ENCODE data around the gene SHISAL2A. TPM values are rescaled to one million over a fixed set of nuclear protein-coding genes. Genes with fewer than 3 reads are reported as not detected.

SHISAL2A gene
- total RNA-seq, 1 donor from 2014 or later, result not detected

DNA sequence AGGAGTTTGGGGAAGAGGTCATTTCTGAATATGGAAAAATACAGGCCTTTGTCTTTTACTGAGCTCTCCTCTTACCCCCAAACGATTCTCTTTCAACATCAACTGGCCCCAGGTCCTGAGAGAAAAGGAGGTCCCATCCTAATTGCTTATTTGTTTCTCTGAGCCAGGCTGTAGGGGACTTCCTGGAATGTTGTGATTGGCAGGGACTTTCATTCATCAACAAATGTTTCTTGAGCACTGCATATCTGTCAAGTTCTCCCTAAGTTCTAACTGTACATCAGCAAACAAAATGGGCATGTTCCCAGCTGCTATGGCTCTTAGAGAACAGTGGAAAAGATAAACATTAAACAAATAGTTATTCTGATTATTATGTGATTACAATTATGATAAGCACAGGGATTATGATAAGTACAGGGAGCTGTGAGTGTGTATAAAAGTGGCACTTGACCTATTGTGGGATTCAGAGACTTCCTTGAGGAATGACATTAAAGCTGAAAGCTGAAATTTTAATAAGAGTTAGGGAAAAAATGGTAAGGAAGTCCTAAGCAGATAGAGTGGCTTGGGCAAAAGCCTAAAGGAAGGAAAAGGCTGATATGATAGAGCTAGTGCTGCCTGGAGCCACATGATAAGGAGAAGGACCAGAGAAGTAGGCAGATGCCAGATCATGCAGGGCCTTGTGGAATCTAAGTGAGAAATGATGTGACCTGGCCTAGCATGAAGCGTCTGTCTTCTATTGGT lies 19.2 kb upstream of the SHISAL2A start:
- H4K20me1 ChIP-seq (ENCODE audit: insufficient read depth, low read length), result no peaks in the 10 kb centered on the region
- peaks cover 16% of the 10 kb centered on the region for H3K27me3 Mint-ChIP-seq (ENCODE audit: low read depth, unreplicated experiment)
- H3K9ac ChIP-seq (ENCODE audit: low read length), result no peak overlapping the region
- FAIRE-seq (no peak), DNase-seq (ENCODE audit: low read depth) (no peak)
- no peak overlapping the region for H3K27ac Mint-ChIP-seq (ENCODE audit: unreplicated experiment)
- no peaks in the 10 kb centered on the region for H3K36me3 Mint-ChIP-seq (ENCODE audit: low read depth, unreplicated experiment)
- no peaks in the 10 kb centered on the region for H3K9me3 Mint-ChIP-seq (ENCODE audit: unreplicated experiment)
- no peak overlapping the region for H3K27ac ChIP-seq (ENCODE audit: low read depth, low read length)
- no peaks in the 10 kb centered on the region for H3K79me2 ChIP-seq (ENCODE audit: insufficient read depth, low read length)
- H3K9me3 ChIP-seq (ENCODE audit: insufficient read depth, low read depth, low read length), result no peaks in the 10 kb centered on the region
- TF ChIP-seq EZH2 (IDR thresholded peaks at IDR 0.05; ENCODE audit: insufficient read depth, low read length), result no peak
- TF ChIP-seq, protein P1, sequence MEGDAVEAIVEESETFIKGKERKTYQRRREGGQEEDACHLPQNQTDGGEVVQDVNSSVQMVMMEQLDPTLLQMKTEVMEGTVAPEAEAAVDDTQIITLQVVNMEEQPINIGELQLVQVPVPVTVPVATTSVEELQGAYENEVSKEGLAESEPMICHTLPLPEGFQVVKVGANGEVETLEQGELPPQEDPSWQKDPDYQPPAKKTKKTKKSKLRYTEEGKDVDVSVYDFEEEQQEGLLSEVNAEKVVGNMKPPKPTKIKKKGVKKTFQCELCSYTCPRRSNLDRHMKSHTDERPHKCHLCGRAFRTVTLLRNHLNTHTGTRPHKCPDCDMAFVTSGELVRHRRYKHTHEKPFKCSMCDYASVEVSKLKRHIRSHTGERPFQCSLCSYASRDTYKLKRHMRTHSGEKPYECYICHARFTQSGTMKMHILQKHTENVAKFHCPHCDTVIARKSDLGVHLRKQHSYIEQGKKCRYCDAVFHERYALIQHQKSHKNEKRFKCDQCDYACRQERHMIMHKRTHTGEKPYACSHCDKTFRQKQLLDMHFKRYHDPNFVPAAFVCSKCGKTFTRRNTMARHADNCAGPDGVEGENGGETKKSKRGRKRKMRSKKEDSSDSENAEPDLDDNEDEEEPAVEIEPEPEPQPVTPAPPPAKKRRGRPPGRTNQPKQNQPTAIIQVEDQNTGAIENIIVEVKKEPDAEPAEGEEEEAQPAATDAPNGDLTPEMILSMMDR (IDR thresholded peaks at IDR 0.05; ENCODE audit: insufficient read depth, low read depth, low read length), result no peak
- no peak overlapping the region for H2AFZ ChIP-seq (ENCODE audit: low read depth, low read length)
- H3K4me3 Mint-ChIP-seq (ENCODE audit: unreplicated experiment), result no peak overlapping the region
- H3K4me3 ChIP-seq (ENCODE audit: insufficient read depth, low read depth, low read length), result no peak overlapping the region
- H3K36me3 ChIP-seq (ENCODE audit: insufficient read depth, low read length), result no peaks in the 10 kb centered on the region
- H3K4me2 ChIP-seq (ENCODE audit: low read length), result no peak overlapping the region
- H3K4me1 Mint-ChIP-seq (ENCODE audit: low read depth, unreplicated experiment), result no peaks in the 10 kb centered on the region
- no peaks in the 10 kb centered on the region for H3K4me1 ChIP-seq (ENCODE audit: insufficient read depth, low read length)
- H3K27me3 ChIP-seq (ENCODE audit: insufficient read depth, low read length), result no peaks in the 10 kb centered on the region

DNA sequence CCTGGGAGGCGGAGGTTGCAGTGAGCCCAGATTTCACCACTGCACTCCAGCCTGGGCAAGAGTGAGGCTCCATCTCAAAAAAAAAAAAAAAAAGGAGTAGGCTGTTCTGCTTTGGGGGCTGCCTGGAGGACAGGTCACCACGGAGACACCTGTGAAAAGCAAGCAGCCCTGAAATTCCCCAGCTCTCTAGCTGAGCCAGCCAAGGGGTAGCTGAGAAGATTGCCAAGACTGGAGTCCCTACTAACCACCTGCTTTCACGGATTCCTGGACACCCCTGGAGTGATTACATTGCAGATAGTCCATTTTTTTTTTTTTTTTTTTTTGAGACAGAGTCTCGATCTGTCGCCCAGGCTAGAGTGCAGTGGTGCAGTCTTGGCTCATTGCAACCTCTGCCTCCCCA lies 18.3 kb upstream of the SHISAL2A start:
- Histone ChIP-seq H3K9me3 (ENCODE audit: insufficient read depth, low read depth, low read length) (no peaks in the 10 kb centered on the region), H3K79me2 (ENCODE audit: insufficient read depth, low read length) (no peaks in the 10 kb centered on the region), H3K27me3 (ENCODE audit: insufficient read depth, low read length) (no peaks in the 10 kb centered on the region), H2AFZ (ENCODE audit: low read depth, low read length) (no peak overlapping the region), H3K4me2 (ENCODE audit: low read length) (no peak overlapping the region), H3K27ac (ENCODE audit: low read depth, low read length) (no peak overlapping the region), H3K4me1 (ENCODE audit: insufficient read depth, low read length) (no peaks in the 10 kb centered on the region), H3K36me3 (ENCODE audit: insufficient read depth, low read length) (no peaks in the 10 kb centered on the region), H3K4me3 (ENCODE audit: insufficient read depth, low read depth, low read length) (no peak overlapping the region), H3K9ac (ENCODE audit: low read length) (no peak overlapping the region), H4K20me1 (ENCODE audit: insufficient read depth, low read length) (no peaks in the 10 kb centered on the region)
- no peaks in the 10 kb centered on the region for H3K4me1 Mint-ChIP-seq (ENCODE audit: low read depth, unreplicated experiment)
- H3K9me3 Mint-ChIP-seq (ENCODE audit: unreplicated experiment), result no peaks in the 10 kb centered on the region
- H3K27me3 Mint-ChIP-seq (ENCODE audit: low read depth, unreplicated experiment), result peaks cover 16% of the 10 kb centered on the region
- no peaks in the 10 kb centered on the region for H3K36me3 Mint-ChIP-seq (ENCODE audit: low read depth, unreplicated experiment)
- no peak overlapping the region for H3K4me3 Mint-ChIP-seq (ENCODE audit: unreplicated experiment)
- FAIRE-seq (no peak), DNase-seq (ENCODE audit: low read depth) (no peak)
- H3K27ac Mint-ChIP-seq (ENCODE audit: unreplicated experiment), result no peak overlapping the region
- no peak for TF ChIP-seq EZH2 (IDR thresholded peaks at IDR 0.05; ENCODE audit: insufficient read depth, low read length)
- TF ChIP-seq, protein P1 (IDR thresholded peaks at IDR 0.05; ENCODE audit: insufficient read depth, low read depth, low read length), result no peak

DNA sequence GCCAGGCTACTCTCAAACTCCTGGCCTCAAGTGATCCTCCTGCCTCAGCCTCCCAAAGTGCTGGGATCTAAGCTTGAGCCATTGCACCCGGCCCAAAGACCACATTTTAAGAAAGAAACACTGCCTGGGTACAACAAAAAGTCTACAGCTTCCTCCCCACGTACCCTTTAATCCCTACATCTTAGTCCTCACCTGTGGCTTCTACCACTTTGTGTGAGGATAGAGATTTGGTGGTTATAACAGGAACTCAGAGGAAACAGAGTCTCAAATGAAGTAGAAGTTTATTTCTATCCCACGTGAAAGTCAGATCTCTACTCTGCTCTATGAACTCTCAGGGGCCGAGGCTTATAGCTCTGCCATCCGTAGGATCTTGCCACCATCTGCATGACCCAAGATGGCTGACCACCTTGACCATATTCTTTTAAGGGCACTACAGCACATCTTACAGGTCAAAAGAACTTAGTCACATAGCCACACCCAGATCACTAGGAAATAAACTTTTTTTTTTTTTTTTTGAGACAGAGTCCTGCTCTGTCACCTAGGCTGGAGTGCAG lies 17.4 kb upstream of the SHISAL2A start:
- no peaks in the 10 kb centered on the region for H3K9me3 ChIP-seq (ENCODE audit: insufficient read depth, low read depth, low read length)
- Mint-ChIP-seq H3K27ac (ENCODE audit: unreplicated experiment) (no peak overlapping the region), H3K4me1 (ENCODE audit: low read depth, unreplicated experiment) (no peaks in the 10 kb centered on the region), H3K27me3 (ENCODE audit: low read depth, unreplicated experiment) (peaks cover 16% of the 10 kb centered on the region), H3K36me3 (ENCODE audit: low read depth, unreplicated experiment) (no peaks in the 10 kb centered on the region), H3K4me3 (ENCODE audit: unreplicated experiment) (no peak overlapping the region), H3K9me3 (ENCODE audit: unreplicated experiment) (no peaks in the 10 kb centered on the region)
- H2AFZ ChIP-seq (ENCODE audit: low read depth, low read length), result no peak overlapping the region
- H3K79me2 ChIP-seq (ENCODE audit: insufficient read depth, low read length), result no peaks in the 10 kb centered on the region
- no peak overlapping the region for H3K27ac ChIP-seq (ENCODE audit: low read depth, low read length)
- no peak overlapping the region for H3K4me3 ChIP-seq (ENCODE audit: insufficient read depth, low read depth, low read length)
- H3K4me1 ChIP-seq (ENCODE audit: insufficient read depth, low read length), result no peaks in the 10 kb centered on the region
- no peaks in the 10 kb centered on the region for H4K20me1 ChIP-seq (ENCODE audit: insufficient read depth, low read length)
- H3K27me3 ChIP-seq (ENCODE audit: insufficient read depth, low read length), result no peaks in the 10 kb centered on the region
- H3K36me3 ChIP-seq (ENCODE audit: insufficient read depth, low read length), result no peaks in the 10 kb centered on the region
- TF ChIP-seq, protein P1 (IDR thresholded peaks at IDR 0.05; ENCODE audit: insufficient read depth, low read depth, low read length), result no peak
- no peak for TF ChIP-seq EZH2 (IDR thresholded peaks at IDR 0.05; ENCODE audit: insufficient read depth, low read length)
- no peak overlapping the region for H3K9ac ChIP-seq (ENCODE audit: low read length)
- no peak overlapping the region for H3K4me2 ChIP-seq (ENCODE audit: low read length)
- DNase-seq (ENCODE audit: low read depth), result no peak
- FAIRE-seq, result no peak

All from astrocyte (in vitro differentiated cells and primary cell).